ENCODE results near the gene RBMS3.
A peak's percentile ranks its signal among the peaks of the same experiment; 100 is the strongest.

RBMS3 gene

GRCh38 chr3:29718661-29719065, 437.8 kb downstream of the RBMS3 start:
- no peak for DNase-seq (ENCODE audit: extremely low spot score)
- CTCF ChIA-PET: no interaction called here
- POLR2A ChIA-PET: no interaction called here
- TF ChIP-seq L3MBTL2 (conservative IDR thresholded peaks at IDR 0.05) (no peak), FOXA1 (IDR thresholded peaks at IDR 0.05) (no peak), SP1 (IDR thresholded peaks at IDR 0.05) (no peak), BHLHE40 (IDR thresholded peaks at IDR 0.05; ENCODE audit: borderline replicate concordance) (no peak), ARNT (IDR thresholded peaks at IDR 0.05) (no peak), NFRKB (IDR thresholded peaks at IDR 0.05) (no peak), ELF4 (IDR thresholded peaks at IDR 0.05) (no peak), TARDBP (IDR thresholded peaks at IDR 0.05) (no peak), HDGF (IDR thresholded peaks at IDR 0.05; ENCODE audit: borderline replicate concordance) (no peak), LEF1 (IDR thresholded peaks at IDR 0.05; ENCODE audit: borderline replicate concordance) (no peak), FOXM1 (IDR thresholded peaks at IDR 0.05; ENCODE audit: borderline replicate concordance) (no peak), CTBP1 (IDR thresholded peaks at IDR 0.05; ENCODE audit: borderline replicate concordance) (no peak), SUZ12 (IDR thresholded peaks at IDR 0.05) (no peak), FOXK2 (IDR thresholded peaks at IDR 0.05) (no peak), ZNF384 (IDR thresholded peaks at IDR 0.05) (no peak), PKNOX1 (IDR thresholded peaks at IDR 0.05) (no peak)

- DNase-seq (ENCODE audit: extremely low spot score): no peak
- POLR2A ChIA-PET: no interaction called here
- TF ChIP-seq ARNT (IDR thresholded peaks at IDR 0.05) (no peak), LEF1 (IDR thresholded peaks at IDR 0.05; ENCODE audit: borderline replicate concordance) (no peak), SP1 (IDR thresholded peaks at IDR 0.05) (no peak), SUZ12 (IDR thresholded peaks at IDR 0.05) (no peak)
- CTCF ChIA-PET: no interaction called here
Observed at GRCh38 chr3:29720665-29721064, 439.8 kb downstream of the RBMS3 start.

- TF ChIP-seq CTBP1 (IDR thresholded peaks at IDR 0.05; ENCODE audit: borderline replicate concordance) (no peak), LEF1 (IDR thresholded peaks at IDR 0.05; ENCODE audit: borderline replicate concordance) (no peak), TARDBP (IDR thresholded peaks at IDR 0.05) (no peak), FOXK2 (IDR thresholded peaks at IDR 0.05) (no peak), FOXM1 (IDR thresholded peaks at IDR 0.05; ENCODE audit: borderline replicate concordance) (no peak), FOXA1 (IDR thresholded peaks at IDR 0.05) (no peak), NFRKB (IDR thresholded peaks at IDR 0.05) (no peak), L3MBTL2 (conservative IDR thresholded peaks at IDR 0.05) (no peak), PKNOX1 (IDR thresholded peaks at IDR 0.05) (no peak)
- DNase-seq (ENCODE audit: extremely low spot score): no peak
- ChIA-PET CTCF (no interaction called here), POLR2A (no interaction called here)
Observed at GRCh38 chr3:29721789-29722188, 440.9 kb downstream of the RBMS3 start.

GRCh38 chr3:29731050-29731449, 450.2 kb downstream of the RBMS3 start:
- ChIA-PET CTCF (no interaction called here), POLR2A (no interaction called here)
- no peak for DNase-seq (ENCODE audit: extremely low spot score)
- TF ChIP-seq ARNT (IDR thresholded peaks at IDR 0.05) (no peak), L3MBTL2 (conservative IDR thresholded peaks at IDR 0.05) (no peak), ELF4 (IDR thresholded peaks at IDR 0.05) (no peak), SP1 (IDR thresholded peaks at IDR 0.05) (no peak), SUZ12 (IDR thresholded peaks at IDR 0.05) (no peak), LEF1 (IDR thresholded peaks at IDR 0.05; ENCODE audit: borderline replicate concordance) (no peak), FOXK2 (IDR thresholded peaks at IDR 0.05) (no peak), TARDBP (IDR thresholded peaks at IDR 0.05) (no peak), FOXA1 (IDR thresholded peaks at IDR 0.05) (no peak), BHLHE40 (IDR thresholded peaks at IDR 0.05; ENCODE audit: borderline replicate concordance) (no peak), ZNF384 (IDR thresholded peaks at IDR 0.05) (no peak), PKNOX1 (IDR thresholded peaks at IDR 0.05) (no peak), FOXM1 (IDR thresholded peaks at IDR 0.05; ENCODE audit: borderline replicate concordance) (no peak), NFRKB (IDR thresholded peaks at IDR 0.05) (no peak)

- ChIA-PET POLR2A (no interaction called here), CTCF (no interaction called here)
- TF ChIP-seq FOXM1 (IDR thresholded peaks at IDR 0.05; ENCODE audit: borderline replicate concordance) (no peak), LEF1 (IDR thresholded peaks at IDR 0.05; ENCODE audit: borderline replicate concordance) (no peak), BHLHE40 (IDR thresholded peaks at IDR 0.05; ENCODE audit: borderline replicate concordance) (no peak), ZNF384 (IDR thresholded peaks at IDR 0.05) (no peak), ELF4 (IDR thresholded peaks at IDR 0.05) (no peak), ARNT (IDR thresholded peaks at IDR 0.05) (no peak), FOXA1 (IDR thresholded peaks at IDR 0.05) (no peak), SP1 (IDR thresholded peaks at IDR 0.05) (no peak), SUZ12 (IDR thresholded peaks at IDR 0.05) (no peak), NFRKB (IDR thresholded peaks at IDR 0.05) (no peak), CTBP1 (IDR thresholded peaks at IDR 0.05; ENCODE audit: borderline replicate concordance) (no peak), HDGF (IDR thresholded peaks at IDR 0.05; ENCODE audit: borderline replicate concordance) (no peak), FOXK2 (IDR thresholded peaks at IDR 0.05) (no peak), L3MBTL2 (conservative IDR thresholded peaks at IDR 0.05) (no peak)
- DNase-seq (ENCODE audit: extremely low spot score): no peak
Observed at GRCh38 chr3:29741231-29741630, 460.4 kb downstream of the RBMS3 start.

GRCh38 chr3:29745232-29745870, 464.5 kb downstream of the RBMS3 start:
- DNase-seq (ENCODE audit: extremely low spot score): peak; percentile 30
- CTCF ChIA-PET: interaction anchor here (0.5 kb wide), 1 partner anchor 45 kb away, joined by 3 read pairs; no protein-coding TSS in a partner anchor
- TF ChIP-seq FOXA1 (IDR thresholded peaks at IDR 0.05): no peak
- peak; percentile 66 for TF ChIP-seq PKNOX1 (IDR thresholded peaks at IDR 0.05)
- POLR2A ChIA-PET: no interaction called here

All from HEK293T (cell line).